CD4-positive, alpha-beta T cell treated with Interferon alpha-2 for 1 hour (primary cell): ENCODE data around the gene FGD3.

Source experiments
- DNase-seq, 2 donors: peaks; one replicate each; pipeline ENCODE4 v3.0.0-alpha.2; 2020 to 2022

FGD3 gene

GRCh38 chr9:93081081-93081529 is 133.8 kb downstream of the FGD3 start:
- DNase-seq = no peak

GRCh38 chr9:93081931-93082330 is 134.6 kb downstream of the FGD3 start:
- DNase-seq = no peak

- no peak for DNase-seq
Observed at GRCh38 chr9:93082841-93083411, 135.6 kb downstream of the FGD3 start.

- DNase-seq = peak in 1 of 2 donors; percentile 18
Observed at GRCh38 chr9:93083592-93084470, 136.5 kb downstream of the FGD3 start.

GRCh38 chr9:93084471-93084881 is 137.2 kb downstream of the FGD3 start:
- DNase-seq = no peak

- DNase-seq = no peak
Observed at GRCh38 chr9:93085676-93086075, 138.4 kb downstream of the FGD3 start.
